Testis (tissue), 2 donors: ENCODE results near the gene NEK11.

Experiments
- CTCF ChIP-seq, 3 experiments: fragments of 450-650 bp in 2 of 3; fragments of 200-600 bp in 1 of 3; sonication (generic) in 1 of 3; IDR thresholded peaks; one replicate each; pipeline ENCODE4 v1.5.1; 2016 to 2019; ENCODE audit warnings: antibody characterized with exemption in 3 of 3, mild to moderate bottlenecking in 2 of 3, moderate library complexity in 1 of 3
- POLR2A ChIP-seq: fragments of 450-650 bp; IDR thresholded peaks from one replicate; pipeline ENCODE4 v1.6.1; 2017; ENCODE audit warnings: antibody characterized with exemption, mild to moderate bottlenecking, moderate library complexity

- TF ChIP-seq CTCF (IDR thresholded peaks at IDR 0.05) (no peak), POLR2A (no peak)
Observed at GRCh38 chr3:131282967-131283366, 256.3 kb downstream of the NEK11 start.
